GM19025 (cell line): Measurements from ENCODE around the gene KPNA3.
"Not testable (repeated sequence)": the region's sequence is repeated elsewhere in the genome, so short reads cannot be mapped to it uniquely, and the experiment has no call there.

Experiments
- ATAC-seq: cut with Tn5 transposase; IDR thresholded peaks from one replicate; pipeline ENCODE4 v1.9.1; 2021; ENCODE audit warnings: mild to moderate bottlenecking, low read depth, moderate library complexity; ENCODE audit not compliant: unreplicated experiment

The KPNA3 gene

DNA sequence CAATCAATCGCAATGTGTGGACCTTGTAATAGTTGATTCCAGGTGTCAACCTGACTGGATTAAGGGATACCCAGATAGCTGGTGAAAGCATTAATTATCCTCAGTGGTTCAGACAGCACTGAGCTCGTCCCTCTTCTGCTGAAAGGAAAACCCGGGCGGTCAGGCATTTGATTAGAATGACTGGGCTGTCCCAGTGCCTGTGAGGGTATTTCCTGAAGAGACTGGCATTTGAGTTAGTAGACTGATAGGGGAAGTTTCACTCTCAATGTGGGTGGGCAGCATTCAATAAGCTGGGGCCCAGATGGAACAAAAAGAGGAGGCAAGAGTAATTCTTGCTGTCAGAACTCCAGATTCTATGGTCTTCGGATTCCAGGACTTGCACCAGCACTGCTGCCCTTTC, 31.9 kb downstream of the KPNA3 start:
- no peak for ATAC-seq

DNA sequence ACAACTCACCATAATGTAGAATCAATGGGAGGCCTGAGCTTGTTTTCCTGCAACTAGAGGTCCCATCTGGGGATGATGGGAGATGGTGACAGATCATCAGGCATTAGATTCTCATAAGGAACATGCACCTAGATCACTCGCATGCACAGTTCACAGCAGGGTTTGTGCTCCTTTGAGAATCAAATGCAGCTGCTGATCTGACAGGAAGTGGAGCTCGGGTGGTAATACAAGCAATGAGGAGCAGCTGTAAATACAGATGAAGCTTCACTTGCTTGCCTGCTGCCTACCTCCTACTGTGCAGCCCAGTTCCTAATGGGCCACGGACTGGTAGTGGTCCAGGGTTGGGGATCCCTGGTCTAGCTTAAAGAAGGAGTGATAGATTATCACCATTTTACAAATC, 33.0 kb downstream of the KPNA3 start:
- ATAC-seq, result no peak

DNA sequence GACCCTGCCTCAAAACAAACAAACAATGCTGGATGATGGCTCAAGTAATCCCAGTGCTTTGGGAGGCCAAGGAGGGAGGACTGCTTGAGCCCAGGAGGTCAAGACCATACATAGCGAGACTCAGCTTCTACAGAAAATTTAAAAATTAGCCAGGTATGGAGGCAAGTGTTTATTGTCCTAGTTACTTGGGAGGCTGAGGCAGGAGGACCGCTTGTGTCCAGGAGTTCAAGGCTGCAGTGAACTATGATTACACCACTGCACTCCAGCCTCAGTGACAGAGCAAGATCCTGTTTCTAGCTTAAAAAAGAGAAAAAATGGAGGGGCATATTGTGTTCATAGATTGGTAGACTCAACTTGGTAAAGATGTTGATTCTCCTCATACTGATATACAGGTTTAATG, 36.2 kb downstream of the KPNA3 start:
- no peak for ATAC-seq

DNA sequence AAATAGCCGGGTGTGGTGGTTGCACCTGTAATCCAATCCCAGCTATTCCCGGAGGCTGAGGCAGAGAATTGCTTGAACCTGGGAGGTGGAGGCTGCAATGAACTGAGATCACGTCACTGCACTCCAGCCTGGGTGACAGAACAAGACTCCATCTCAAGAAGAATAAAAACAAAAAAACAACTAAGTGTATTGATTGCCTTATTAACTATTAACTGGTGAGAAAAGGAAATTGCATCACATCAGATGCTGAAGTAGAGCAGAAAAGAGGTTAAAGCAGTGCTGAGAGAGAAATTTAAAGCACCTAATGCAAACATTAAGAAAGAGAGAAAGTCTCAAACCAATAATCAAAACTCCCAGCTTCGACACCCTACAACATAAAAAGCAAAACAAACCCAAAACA, 38.3 kb downstream of the KPNA3 start:
- no peak for ATAC-seq

DNA sequence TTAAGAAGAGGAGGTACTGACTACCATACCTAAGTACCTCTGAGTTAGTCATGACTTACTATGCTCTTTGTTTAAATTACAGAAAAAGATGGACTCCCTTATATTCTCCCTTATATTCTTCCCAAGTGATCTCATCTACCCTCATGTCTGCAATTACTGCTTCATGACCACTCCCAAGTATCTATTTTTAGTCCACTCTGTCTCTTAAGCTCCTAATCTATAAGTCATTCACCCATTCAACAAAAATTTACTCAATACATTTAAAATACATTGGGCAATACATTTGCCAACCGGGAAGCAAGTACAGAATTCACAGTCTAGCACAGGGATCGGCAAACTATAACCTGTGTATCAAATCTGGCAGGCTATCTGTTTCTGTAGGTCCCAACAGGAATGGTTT, 42.6 kb downstream of the KPNA3 start:
- no peak for ATAC-seq

GRCh38 chr13:49746111-49746510, 46.4 kb downstream of the KPNA3 start:
- no peak for ATAC-seq

DNA sequence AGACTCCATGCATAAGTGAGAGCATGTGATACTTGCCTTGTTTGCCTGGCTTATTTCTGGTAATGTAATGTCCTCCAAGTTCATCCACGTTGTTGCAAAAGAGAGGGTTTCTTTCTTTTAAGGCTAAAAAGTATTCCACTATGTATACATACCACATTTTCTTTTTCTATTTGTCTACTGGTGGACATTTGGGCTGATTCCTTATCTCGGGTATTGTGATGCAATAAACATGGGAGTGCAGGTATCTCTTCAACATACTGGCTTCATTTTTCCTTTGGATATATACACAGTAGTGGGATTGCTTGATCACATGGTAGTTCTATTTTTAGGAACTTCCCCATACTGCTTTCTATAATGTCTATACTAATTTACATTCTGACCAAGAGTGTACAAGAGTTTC, 51.6 kb downstream of the KPNA3 start:
- no peak for ATAC-seq

DNA sequence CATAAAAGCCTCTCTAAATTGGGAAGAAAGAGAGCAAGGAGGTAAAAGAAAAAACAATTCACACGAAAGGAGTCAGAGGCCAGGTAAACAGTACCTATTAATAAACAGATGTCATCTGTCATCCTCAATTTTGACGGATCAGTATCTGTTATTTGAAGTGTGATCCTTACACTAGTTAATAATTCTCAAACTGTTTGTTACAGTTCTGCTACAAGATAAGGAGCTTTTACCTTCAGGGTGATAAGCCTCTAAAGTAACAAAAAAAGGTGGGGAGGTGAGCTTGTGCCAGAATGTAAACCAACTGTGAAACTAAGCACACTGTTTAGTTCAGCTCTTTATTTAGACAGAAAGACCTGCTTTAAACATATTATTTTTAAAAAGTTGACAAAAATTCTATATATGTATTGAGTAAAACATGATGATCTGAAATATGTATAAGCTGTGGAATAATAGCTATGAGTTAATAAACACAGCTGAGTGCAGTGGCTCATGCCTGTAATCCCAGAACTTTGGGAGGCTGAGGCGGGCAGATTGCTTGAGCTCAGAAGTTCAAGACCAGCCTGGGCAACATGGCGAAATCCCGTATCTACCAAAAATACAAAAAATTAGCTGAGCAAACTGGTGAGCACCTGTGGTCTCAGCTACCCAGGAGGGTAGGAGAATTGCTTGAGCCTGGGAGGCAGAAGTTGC, 52.8 kb downstream of the KPNA3 start:
- ATAC-seq, result no peak

DNA sequence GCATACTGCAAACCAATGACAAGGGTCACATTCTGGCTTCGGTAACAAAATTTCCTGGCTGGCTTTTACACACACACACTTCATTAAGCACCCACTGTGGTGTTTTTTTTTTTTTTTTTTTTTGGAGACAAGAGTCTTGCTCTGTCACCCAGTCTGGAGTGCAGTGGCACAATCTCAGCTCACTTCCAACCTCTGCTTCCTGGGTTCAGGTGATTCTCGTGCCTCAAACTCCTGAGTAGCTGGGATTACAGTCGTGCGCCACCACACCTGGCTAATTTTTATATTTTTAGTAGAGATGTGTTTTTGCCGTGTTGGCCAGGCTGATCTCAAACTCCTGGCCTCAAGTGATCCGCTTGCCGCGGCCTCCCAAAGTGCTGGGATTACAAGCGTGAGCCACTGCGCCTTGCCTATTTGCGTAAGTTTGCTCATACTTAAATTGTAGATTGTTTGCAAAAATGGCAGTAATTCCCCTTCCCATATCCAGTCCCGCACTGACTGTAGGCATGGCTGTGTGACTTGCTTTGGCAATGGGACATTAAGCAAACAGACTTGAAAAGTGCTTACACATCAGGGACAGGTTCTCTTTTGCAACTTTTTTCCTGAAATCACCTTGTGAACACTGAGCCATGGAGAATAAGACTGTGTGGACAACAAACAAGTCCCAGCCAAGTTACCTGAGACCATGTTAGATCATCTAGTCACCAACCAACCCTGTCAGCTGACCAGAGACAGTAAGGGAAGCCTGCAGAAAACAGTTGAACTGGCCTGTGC, 59.1 kb downstream of the KPNA3 start:
- no peak for ATAC-seq

DNA sequence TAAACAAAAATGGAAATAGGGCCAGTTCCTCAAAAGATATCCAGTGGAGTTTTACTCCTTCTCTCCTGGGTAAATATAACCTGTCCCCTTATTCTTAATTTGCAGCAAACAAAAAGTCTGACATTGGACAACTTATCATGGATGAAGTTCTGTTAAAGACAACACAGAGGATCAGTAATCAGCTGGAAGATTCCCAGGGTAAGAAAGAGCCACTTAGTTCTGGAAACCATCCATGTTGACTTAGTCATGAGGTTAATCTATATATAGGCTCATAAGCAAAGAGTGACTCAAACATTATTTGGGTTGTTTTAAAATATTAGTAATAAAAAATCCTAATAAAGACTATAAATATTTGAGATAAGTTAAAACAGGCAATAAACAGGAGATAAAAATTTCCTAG, 60.7 kb downstream of the KPNA3 start:
- no peak for ATAC-seq

DNA sequence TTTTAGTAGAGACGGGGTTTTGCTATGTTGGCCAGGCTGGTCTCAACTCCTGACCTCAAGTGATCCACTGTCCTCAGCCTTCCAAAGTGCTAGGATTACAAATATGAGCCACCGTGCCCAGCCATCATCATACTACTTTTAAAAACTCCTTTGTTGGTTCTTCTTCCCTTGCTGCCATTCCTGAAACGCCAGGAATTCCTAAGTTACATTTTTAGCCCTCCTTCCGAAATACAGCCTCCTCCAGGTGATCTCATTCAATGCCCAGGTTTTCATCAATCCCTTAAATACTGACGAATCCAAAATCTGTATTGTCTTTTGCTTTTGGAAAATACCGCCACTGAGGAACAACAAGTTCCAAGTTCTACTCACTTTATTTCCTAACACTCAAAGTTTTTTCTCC, 75.9 kb downstream of the KPNA3 start:
- no peak for ATAC-seq

GRCh38 chr13:49714757-49715156, 77.7 kb downstream of the KPNA3 start:
- ATAC-seq, result no peak

- ATAC-seq, result no peak
Measured at GRCh38 chr13:49711218-49711863, 81.1 kb downstream of the KPNA3 start.

- ATAC-seq, result not testable (repeated sequence)
Measured at GRCh38 chr13:49704264-49704663, 88.2 kb downstream of the KPNA3 start.

- no peak for ATAC-seq
Measured at GRCh38 chr13:49701491-49701890, 91.0 kb downstream of the KPNA3 start.

DNA sequence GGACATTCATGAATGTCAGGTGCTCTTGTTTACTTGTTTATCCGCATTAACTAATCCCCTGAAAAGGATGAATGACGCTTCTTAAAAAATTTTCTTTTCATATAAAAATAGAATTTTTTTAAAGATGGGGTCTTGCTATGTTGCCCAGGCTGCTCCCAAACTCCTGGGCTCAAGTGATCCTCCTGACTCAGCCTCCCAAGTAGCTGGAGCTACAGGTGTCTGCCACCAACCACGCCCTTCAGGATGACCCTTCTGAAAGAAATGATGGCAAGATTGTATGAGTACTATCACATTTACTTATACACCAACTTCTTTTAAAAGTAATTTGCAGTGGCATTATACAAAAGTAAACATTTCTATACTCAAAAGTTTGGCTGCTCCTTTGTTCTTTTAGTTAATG, 95.0 kb downstream of the KPNA3 start:
- no peak for ATAC-seq

DNA sequence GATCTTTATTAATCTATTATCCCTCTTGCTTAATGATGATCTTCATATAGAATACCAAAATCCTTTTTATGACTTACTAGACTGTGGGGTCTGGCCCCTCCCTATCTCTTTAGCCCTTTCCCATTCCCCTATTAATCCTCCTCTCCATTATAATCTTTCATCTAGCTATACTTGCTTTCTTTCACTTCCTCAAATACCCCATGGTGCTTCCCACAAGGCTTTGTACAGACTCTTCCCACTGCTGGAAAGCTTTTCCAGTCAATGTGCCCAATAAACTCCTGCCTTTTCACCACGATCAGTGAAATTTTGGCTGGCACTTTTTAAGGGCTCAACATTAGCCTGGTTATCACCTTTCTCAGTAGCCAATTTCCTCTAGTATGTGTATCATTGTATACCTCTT, 98.0 kb downstream of the KPNA3 start:
- ATAC-seq, result no peak

GRCh38 chr13:49693877-49694276, 98.6 kb downstream of the KPNA3 start:
- ATAC-seq, result no peak

GRCh38 chr13:49693191-49693733, 99.2 kb downstream of the KPNA3 start:
- ATAC-seq, result no peak

- peak; percentile 99 for ATAC-seq
Measured at GRCh38 chr13:49690995-49691784, 101.3 kb downstream of the KPNA3 start, which contains the start of gene EBPL. Gene EBPL, minus strand, starts transcription at chr13:49691486. Its CDS starts 62 bp downstream, at chr13:49691424.
